Breast epithelium (tissue), 4 donors: ENCODE measurements around the gene ZNF687. TPM values are rescaled to one million over a fixed set of nuclear protein-coding genes. Genes with fewer than 3 reads are reported as not detected.

ENCODE experiments used
- DNase-seq, 2 donors: peaks; one replicate each; pipeline ENCODE4 v3.0.0-alpha.2; 2019; ENCODE audit warnings: low spot score in 2 of 2
- H3K27ac ChIP-seq, 2 donors: fragments of 200-600 bp; sonication (generic) in 1 of 2; one replicate each; pipeline ENCODE4 v1.5.1; 2016 to 2019; ENCODE audit warnings: mild to moderate bottlenecking in 1 of 2
- H3K27me3 ChIP-seq, 2 donors: fragments of 200-600 bp; sonication (generic) in 1 of 2; one replicate each; pipeline versions ENCODE4 v1.5.1 to v1.6.0; 2017 to 2019; ENCODE audit warnings: control low read depth in 1 of 2, mild to moderate bottlenecking in 1 of 2
- H3K36me3 ChIP-seq: fragments of 200-600 bp; one replicate; pipeline ENCODE4 v1.5.1; 2019
- H3K4me1 ChIP-seq, 2 donors: fragments of 200-600 bp; sonication (generic); one replicate each; pipeline ENCODE4 v1.5.1; 2016 to 2019; ENCODE audit warnings: control low read depth in 1 of 2
- H3K4me3 ChIP-seq, 3 donors: fragments of 200-600 bp; sonication (generic); 1 replicate in 2 of 3; 2 replicates in 1 of 3; pipeline ENCODE4 v1.5.1; 2016 to 2019; ENCODE audit warnings: mild to moderate bottlenecking in 3 of 3, moderate library complexity in 2 of 3
- H3K9me3 ChIP-seq, 2 donors: fragments of 200-600 bp; sonication (generic) in 1 of 2; one replicate each; pipeline ENCODE4 v1.5.1; 2016 to 2019; ENCODE audit warnings: control low read depth in 1 of 2
- CTCF ChIP-seq, 3 donors: fragments of 450-650 bp; IDR thresholded peaks; one replicate each; pipeline ENCODE4 v1.5.1; 2016 to 2017; ENCODE audit warnings: antibody characterized with exemption in 3 of 3, mild to moderate bottlenecking in 3 of 3, moderate library complexity in 3 of 3
- POLR2A ChIP-seq: fragments of 450-650 bp; IDR thresholded peaks from one replicate; pipeline ENCODE4 v1.6.1; 2016; ENCODE audit warnings: antibody characterized with exemption, mild to moderate bottlenecking, moderate library complexity
- POLR2AphosphoS5 ChIP-seq, 3 donors: sonication (generic); formaldehyde crosslinking; IDR thresholded peaks; one replicate each; pipeline ENCODE4 v1.6.1; 2017; ENCODE audit warnings: antibody characterized with exemption in 3 of 3
- intact Hi-C: fragments of 100-400 bp; cut with DNase I; formaldehyde crosslinking; loops from one replicate; pipeline ENCODE4 v1.15.1; 2023; ENCODE audit warnings: low total_unique reads
- total RNA-seq, 3 donors: library from RNA; depleted of rRNA; stranded (reverse); fragments of >200 nt; gene quantifications; one replicate each; pipeline ENCODE4 v1.1.0, GENCODE V29; 2016

Gene ZNF687
- total RNA-seq, 3 donors from 2014 or later = 20.6 to 31.6 (median 25.9) TPM

- H3K27me3 ChIP-seq = no peaks in the 10 kb centered on the region
- TF ChIP-seq POLR2AphosphoS5 (IDR thresholded peaks at IDR 0.05) = peak in 1 of 3 donors; percentile 14
- TF ChIP-seq POLR2A = no peak
- peak; percentile 78 to 83 (median 81) for TF ChIP-seq CTCF (IDR thresholded peaks at IDR 0.05)
- peak overlapping the region; percentile 2 to 56 for H3K27ac ChIP-seq
- no peaks in the 10 kb centered on the region for H3K36me3 ChIP-seq
- no peak for DNase-seq
- no peaks in the 10 kb centered on the region for H3K9me3 ChIP-seq
- no peaks in the 10 kb centered on the region for H3K4me1 ChIP-seq
- intact Hi-C loops = loop anchor here (5.0 kb wide), 1 partner anchor 44 kb away; no protein-coding TSS in a partner anchor
- H3K4me3 ChIP-seq = no peak overlapping the region
Measured at GRCh38 chr1:151340870-151341754, 59.0 kb downstream of the ZNF687 start.

Other genes with a start within 250 kb of the ZNF687 start
- gene BNIPL, start 245.7 kb upstream of the ZNF687 start, total RNA-seq = 10 to 100 TPM in 2 of 3 donors, under 1 TPM in 1; 0.16 to 47.1 (median 17.0) TPM
- gene C1orf56, start 234.5 kb upstream of the ZNF687 start, total RNA-seq = 1 to 10 TPM; 4.6 to 8.3 (median 7.6) TPM
- gene CDC42SE1, start 222.7 kb upstream of the ZNF687 start, total RNA-seq = 100 to 1,000 TPM in 1 of 3 donors, 10 to 100 TPM in 2; 49.4 to 130 (median 85.9) TPM
- 1 to 10 TPM in 2 of 3 donors, under 1 TPM in 1; 0.16 to 1.9 (median 1.3) TPM for gene MLLT11, start 221.9 kb upstream of the ZNF687 start, total RNA-seq
- 10 to 100 TPM; 19.5 to 32.0 (median 20.6) TPM for gene GABPB2, start 211.5 kb upstream of the ZNF687 start, total RNA-seq
- gene SEMA6C, start 135.7 kb upstream of the ZNF687 start, total RNA-seq = 1 to 10 TPM; 2.9 to 6.4 (median 5.2) TPM
- gene TNFAIP8L2, start 125.7 kb upstream of the ZNF687 start, total RNA-seq = 1 to 10 TPM; 5.6 to 6.9 (median 5.7) TPM
- gene LYSMD1, start 116.4 kb upstream of the ZNF687 start, total RNA-seq = 10 to 100 TPM; 11.7 to 17.0 (median 14.8) TPM
- 10 to 100 TPM; 14.9 to 23.8 (median 23.6) TPM for gene SCNM1, start 116.2 kb upstream of the ZNF687 start, total RNA-seq
- under 1 TPM in 1 of 3 donors, not detected in 2; 0.73 TPM for gene TMOD4, start 106.3 kb upstream of the ZNF687 start, total RNA-seq
- 10 to 100 TPM; 34.6 to 49.0 (median 34.7) TPM for gene VPS72, start 92.1 kb upstream of the ZNF687 start, total RNA-seq
- gene PIP5K1A, start 83.7 kb upstream of the ZNF687 start, total RNA-seq = 10 to 100 TPM; 38.1 to 87.2 (median 61.6) TPM
- gene PSMD4, start 27.6 kb upstream of the ZNF687 start, total RNA-seq = 100 to 1,000 TPM; 108 to 188 (median 140) TPM
- gene PI4KB, start 45.1 kb downstream of the ZNF687 start, total RNA-seq = 10 to 100 TPM; 59.2 to 91.8 (median 69.8) TPM
- 10 to 100 TPM; 17.9 to 34.5 (median 25.9) TPM for gene RFX5, start 65.0 kb downstream of the ZNF687 start, total RNA-seq
- 100 to 1,000 TPM in 2 of 3 donors, 10 to 100 TPM in 1; 63.6 to 148 (median 123) TPM for gene SELENBP1, start 90.4 kb downstream of the ZNF687 start, total RNA-seq
- gene PSMB4, start 117.3 kb downstream of the ZNF687 start, total RNA-seq = 100 to 1,000 TPM; 234 to 270 (median 254) TPM
- 10 to 100 TPM; 37.0 to 72.6 (median 60.3) TPM for gene POGZ, start 177.2 kb downstream of the ZNF687 start, total RNA-seq
- 10 to 100 TPM in 2 of 3 donors, under 1 TPM in 1; 0.16 to 28.1 (median 13.4) TPM for gene CGN, start 229.1 kb downstream of the ZNF687 start, total RNA-seq